K562 (cell line): Measurements from ENCODE around the gene ACRBP. TPM values are rescaled to one million over a fixed set of nuclear protein-coding genes. Genes with fewer than 3 reads are reported as not detected.

ENCODE experiments used
- ETV6 ChIP-seq, 3 experiments: fragments of 150-350 bp in 1 of 3; sonication (generic) in 1 of 3; formaldehyde crosslinking in 1 of 3; IDR thresholded peaks; 2 replicates each; pipeline versions ENCODE4 v1.6.1 to v1.8.0; 2014 to 2022; ENCODE audit warnings: borderline replicate concordance in 2 of 3, low read depth in 2 of 3, antibody characterized with exemption in 1 of 3, low read length in 1 of 3, mild to moderate bottlenecking in 1 of 3, missing genetic modification reagents in 1 of 3
- FOXK1 ChIP-seq: sonication (generic); formaldehyde crosslinking; IDR thresholded peaks from 2 replicates; pipeline ENCODE4 v1.8.0; 2022; ENCODE audit warnings: missing genetic modification reagents, mild to moderate bottlenecking, borderline replicate concordance
- GABPA ChIP-seq: fragments of 200-800 bp; sonication (Bioruptor generic); conservative IDR thresholded peaks from 2 replicates; pipeline ENCODE4 v1.6.1; 2016; ENCODE audit warnings: low read depth, missing genetic modification characterization, missing compliant biosample characterization
- HMGN3 ChIP-seq: IDR thresholded peaks from 2 replicates; pipeline ENCODE4 v1.6.1; 2011; ENCODE audit warnings: borderline replicate concordance, low read depth, mild to moderate bottlenecking, mixed read lengths, low read length; ENCODE audit not compliant: insufficient read length; ENCODE audit errors: extremely low read depth
- HNRNPL ChIP-seq: fragments of 200-400 bp; formaldehyde crosslinking; IDR thresholded peaks from 2 replicates; pipeline ENCODE4 v1.6.1; 2017; ENCODE audit warnings: low read depth, mild to moderate bottlenecking, low read length
- RBBP5 ChIP-seq: fragments of 200-600 bp; sonication (generic); IDR thresholded peaks from 2 replicates; pipeline ENCODE4 v1.6.1; 2012; ENCODE audit warnings: borderline replicate concordance, mild to moderate bottlenecking, low read length, control low read depth, inconsistent platforms; ENCODE audit not compliant: insufficient read depth, poor library complexity, severe bottlenecking
- TBP ChIP-seq: optimal IDR thresholded peaks from 2 replicates; pipeline ENCODE3; 2011; ENCODE audit warnings: low read depth, low read length, improper control_type of control experiment
- ZNF197 ChIP-seq: fragments of 200-800 bp; sonication (Bioruptor generic); IDR thresholded peaks from 2 replicates; pipeline ENCODE4 v1.6.1; 2016; ENCODE audit warnings: low read depth, missing genetic modification characterization, missing compliant biosample characterization
- ZNF589 ChIP-seq: fragments of 200-800 bp; sonication (Bioruptor generic); IDR thresholded peaks from 2 replicates; pipeline ENCODE4 v1.6.1; 2016; ENCODE audit warnings: low read depth, missing genetic modification characterization, missing compliant biosample characterization
- polyA plus RNA-seq, 8 experiments: library from polyadenylated mRNA; depleted of rRNA in 4 of 8; stranded (reverse) in 5 of 8; unstranded in 3 of 8; fragments of >200 nt; fragmentation: Nextera tagmentation in 2 of 8; fragmentation: Illumina TruSeq in 1 of 8; extraction: Ambion mirVana in 2 of 8; extraction: Trizol in 1 of 8; gene quantifications; 2 replicates each; pipeline versions ENCODE4 v1.2.1 to v1.2.3, GENCODE V29; 2011 to 2014; ENCODE audit warnings: inconsistent platforms in 1 of 8, missing spikeins in 1 of 8
- total RNA-seq, 7 experiments: library from RNA; depleted of rRNA in 6 of 7; stranded (reverse); fragments of >200 nt in 6 of 7; fragmentation: Illumina TruSeq in 2 of 7; extraction: Trizol in 2 of 7; gene quantifications; 2 replicates each; pipeline versions ENCODE4 v1.2.1 to v1.2.3, GENCODE V29; 2011 to 2021; ENCODE audit warnings: low replicate concordance in 1 of 7
- TF ChIP-seq, protein P1 (sequence below): fragments of 450-650 bp; IDR thresholded peaks from 2 replicates; pipeline ENCODE4 v1.6.1; 2016; ENCODE audit warnings: low read depth
- TF ChIP-seq, protein P2 (sequence below): sonication (generic); formaldehyde crosslinking; IDR thresholded peaks from 2 replicates; pipeline ENCODE4 v1.8.1; 2023; ENCODE audit warnings: mild to moderate bottlenecking, missing genetic modification reagents
- TF ChIP-seq, protein P3 (sequence below): fragments of 250-450 bp; sonication (Bioruptor Pico); IDR thresholded peaks from 2 replicates; pipeline ENCODE4 v1.4.0; 2020; ENCODE audit warnings: mild to moderate bottlenecking

ACRBP gene
- total and polyA plus RNA-seq, 9 of the 15 experiments (the other 6 are each of a cell fraction or from before 2014, with no cell fraction given) = 3.1 to 31.8 (median 8.4) TPM

DNA sequence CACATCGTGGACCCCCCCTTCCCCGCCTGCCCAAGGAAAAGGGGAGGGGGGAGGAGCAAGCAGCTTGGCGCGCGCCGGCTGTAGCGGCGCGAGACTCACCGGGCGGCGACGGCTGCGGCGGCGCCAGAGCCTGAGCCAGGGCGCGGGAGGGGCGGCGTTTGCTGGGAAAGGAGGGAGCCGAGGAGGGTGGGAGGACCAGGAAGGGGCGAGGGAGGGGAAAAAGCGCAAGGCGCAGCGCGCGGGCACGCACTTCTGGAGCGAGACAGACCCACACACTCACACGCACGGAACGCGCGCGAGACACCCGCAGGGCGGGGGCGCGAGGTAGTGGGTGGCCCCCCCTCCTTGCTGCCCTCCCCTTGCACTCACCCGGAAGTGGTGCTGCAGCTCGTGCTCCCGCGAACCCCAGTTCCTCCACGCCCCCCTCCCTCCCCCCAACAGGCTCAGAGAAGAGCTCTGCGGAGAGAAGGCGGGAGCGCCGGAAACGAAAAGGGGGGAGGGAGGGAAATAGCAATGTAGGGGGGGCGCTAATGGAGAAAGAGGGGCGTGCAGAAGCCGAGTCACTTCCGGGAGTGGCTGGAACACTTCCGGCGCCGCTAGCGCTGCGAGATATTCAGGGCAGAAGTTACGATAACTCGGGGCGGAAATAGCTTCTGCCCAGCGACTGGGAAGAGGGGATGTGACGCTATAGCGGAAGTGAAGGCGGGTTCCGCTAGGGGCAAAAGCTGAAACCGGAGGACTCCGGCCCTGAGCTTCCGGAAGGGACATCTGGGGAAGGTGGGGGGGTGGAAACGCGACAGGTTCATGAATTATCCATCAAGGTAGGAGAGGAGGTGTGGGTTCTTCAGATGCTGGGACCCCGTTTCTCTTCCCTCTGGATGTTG lies 42.0 kb upstream of the ACRBP start, which contains the start of gene ZNF384 (continued):
- TF ChIP-seq, protein P1, sequence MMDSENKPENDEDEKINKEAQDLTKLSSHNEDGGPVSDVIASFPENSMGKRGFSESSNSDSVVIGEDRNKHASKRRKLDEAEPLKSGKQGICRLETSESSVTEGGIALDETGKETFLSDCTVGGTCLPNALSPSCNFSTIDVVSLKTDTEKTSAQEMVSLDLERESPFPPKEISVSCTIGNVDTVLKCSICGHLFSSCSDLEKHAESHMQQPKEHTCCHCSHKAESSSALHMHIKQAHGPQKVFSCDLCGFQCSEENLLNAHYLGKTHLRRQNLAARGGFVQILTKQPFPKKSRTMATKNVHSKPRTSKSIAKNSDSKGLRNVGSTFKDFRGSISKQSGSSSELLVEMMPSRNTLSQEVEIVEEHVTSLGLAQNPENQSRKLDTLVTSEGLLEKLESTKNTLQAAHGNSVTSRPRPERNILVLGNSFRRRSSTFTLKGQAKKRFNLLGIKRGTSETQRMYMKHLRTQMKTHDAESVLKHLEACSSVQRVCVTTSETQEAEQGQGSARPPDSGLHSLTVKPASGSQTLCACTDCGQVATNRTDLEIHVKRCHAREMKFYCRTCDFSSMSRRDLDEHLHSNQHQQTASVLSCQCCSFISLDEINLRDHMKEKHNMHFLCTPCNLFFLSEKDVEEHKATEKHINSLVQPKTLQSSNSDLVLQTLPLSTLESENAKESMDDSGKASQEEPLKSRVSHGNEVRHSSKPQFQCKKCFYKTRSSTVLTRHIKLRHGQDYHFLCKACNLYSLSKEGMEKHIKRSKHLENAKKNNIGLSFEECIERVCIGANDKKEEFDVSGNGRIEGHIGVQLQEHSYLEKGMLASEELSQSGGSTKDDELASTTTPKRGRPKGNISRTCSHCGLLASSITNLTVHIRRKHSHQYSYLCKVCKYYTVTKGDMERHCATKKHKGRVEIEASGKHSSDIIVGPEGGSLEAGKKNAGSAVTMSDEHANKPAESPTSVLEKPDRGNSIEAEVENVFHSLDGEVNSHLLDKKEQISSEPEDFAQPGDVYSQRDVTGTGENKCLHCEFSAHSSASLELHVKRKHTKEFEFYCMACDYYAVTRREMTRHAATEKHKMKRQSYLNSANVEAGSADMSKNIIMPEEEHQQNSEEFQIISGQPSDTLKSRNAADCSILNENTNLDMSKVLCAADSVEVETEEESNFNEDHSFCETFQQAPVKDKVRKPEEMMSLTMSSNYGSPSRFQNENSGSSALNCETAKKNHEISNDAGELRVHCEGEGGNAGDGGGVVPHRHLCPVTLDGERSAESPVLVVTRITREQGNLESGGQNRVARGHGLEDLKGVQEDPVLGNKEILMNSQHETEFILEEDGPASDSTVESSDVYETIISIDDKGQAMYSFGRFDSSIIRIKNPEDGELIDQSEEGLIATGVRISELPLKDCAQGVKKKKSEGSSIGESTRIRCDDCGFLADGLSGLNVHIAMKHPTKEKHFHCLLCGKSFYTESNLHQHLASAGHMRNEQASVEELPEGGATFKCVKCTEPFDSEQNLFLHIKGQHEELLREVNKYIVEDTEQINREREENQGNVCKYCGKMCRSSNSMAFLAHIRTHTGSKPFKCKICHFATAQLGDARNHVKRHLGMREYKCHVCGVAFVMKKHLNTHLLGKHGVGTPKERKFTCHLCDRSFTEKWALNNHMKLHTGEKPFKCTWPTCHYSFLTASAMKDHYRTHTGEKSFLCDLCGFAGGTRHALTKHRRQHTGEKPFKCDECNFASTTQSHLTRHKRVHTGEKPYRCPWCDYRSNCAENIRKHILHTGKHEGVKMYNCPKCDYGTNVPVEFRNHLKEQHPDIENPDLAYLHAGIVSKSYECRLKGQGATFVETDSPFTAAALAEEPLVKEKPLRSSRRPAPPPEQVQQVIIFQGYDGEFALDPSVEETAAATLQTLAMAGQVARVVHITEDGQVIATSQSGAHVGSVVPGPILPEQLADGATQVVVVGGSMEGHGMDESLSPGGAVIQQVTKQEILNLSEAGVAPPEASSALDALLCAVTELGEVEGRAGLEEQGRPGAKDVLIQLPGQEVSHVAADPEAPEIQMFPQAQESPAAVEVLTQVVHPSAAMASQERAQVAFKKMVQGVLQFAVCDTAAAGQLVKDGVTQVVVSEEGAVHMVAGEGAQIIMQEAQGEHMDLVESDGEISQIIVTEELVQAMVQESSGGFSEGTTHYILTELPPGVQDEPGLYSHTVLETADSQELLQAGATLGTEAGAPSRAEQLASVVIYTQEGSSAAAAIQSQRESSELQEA = peak; percentile 81; the same call in 1 of the 2 replicates
- TF ChIP-seq RBBP5 (peak; percentile 53), ZNF589 (CRISPR knock-in tag) (peak; percentile 62; the same call in 1 of the 2 replicates), TBP (peak; percentile 58), HMGN3 (peak; percentile 56), HNRNPL (0 out of 2 replicates have a peak, but pooled peaks have one; percentile 38), ETV6 (IDR thresholded peaks at IDR 0.05; ENCODE audit: borderline replicate concordance in 1 of 2, low read depth in 2 of 2, low read length in 1 of 2) (peak; percentile 87 to 92), ETV6 (CRISPR knock-in tag; IDR thresholded peaks at IDR 0.05; ENCODE audit: borderline replicate concordance) (no peak), GABPA (tag) (peak; percentile 98), FOXK1 (CRISPR knock-in tag) (no peak), ZNF197 (CRISPR knock-in tag) (0 out of 2 replicates have a peak, but pooled peaks have one; percentile 70)
- TF ChIP-seq, protein P2, sequence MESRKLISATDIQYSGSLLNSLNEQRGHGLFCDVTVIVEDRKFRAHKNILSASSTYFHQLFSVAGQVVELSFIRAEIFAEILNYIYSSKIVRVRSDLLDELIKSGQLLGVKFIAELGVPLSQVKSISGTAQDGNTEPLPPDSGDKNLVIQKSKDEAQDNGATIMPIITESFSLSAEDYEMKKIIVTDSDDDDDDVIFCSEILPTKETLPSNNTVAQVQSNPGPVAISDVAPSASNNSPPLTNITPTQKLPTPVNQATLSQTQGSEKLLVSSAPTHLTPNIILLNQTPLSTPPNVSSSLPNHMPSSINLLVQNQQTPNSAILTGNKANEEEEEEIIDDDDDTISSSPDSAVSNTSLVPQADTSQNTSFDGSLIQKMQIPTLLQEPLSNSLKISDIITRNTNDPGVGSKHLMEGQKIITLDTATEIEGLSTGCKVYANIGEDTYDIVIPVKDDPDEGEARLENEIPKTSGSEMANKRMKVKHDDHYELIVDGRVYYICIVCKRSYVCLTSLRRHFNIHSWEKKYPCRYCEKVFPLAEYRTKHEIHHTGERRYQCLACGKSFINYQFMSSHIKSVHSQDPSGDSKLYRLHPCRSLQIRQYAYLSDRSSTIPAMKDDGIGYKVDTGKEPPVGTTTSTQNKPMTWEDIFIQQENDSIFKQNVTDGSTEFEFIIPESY = 0 out of 2 replicates have a peak, but pooled peaks have one; percentile 7
- TF ChIP-seq, protein P3, sequence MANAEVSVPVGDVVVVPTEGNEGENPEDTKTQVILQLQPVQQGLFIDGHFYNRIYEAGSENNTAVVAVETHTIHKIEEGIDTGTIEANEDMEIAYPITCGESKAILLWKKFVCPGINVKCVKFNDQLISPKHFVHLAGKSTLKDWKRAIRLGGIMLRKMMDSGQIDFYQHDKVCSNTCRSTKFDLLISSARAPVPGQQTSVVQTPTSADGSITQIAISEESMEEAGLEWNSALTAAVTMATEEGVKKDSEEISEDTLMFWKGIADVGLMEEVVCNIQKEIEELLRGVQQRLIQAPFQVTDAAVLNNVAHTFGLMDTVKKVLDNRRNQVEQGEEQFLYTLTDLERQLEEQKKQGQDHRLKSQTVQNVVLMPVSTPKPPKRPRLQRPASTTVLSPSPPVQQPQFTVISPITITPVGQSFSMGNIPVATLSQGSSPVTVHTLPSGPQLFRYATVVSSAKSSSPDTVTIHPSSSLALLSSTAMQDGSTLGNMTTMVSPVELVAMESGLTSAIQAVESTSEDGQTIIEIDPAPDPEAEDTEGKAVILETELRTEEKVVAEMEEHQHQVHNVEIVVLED (CRISPR knock-in tag) = peak; percentile 52
